WTC11 (cell line): ENCODE results near the gene LOXL3.

Experiments
- CBFB ChIP-seq: sonication (generic); formaldehyde crosslinking; IDR thresholded peaks from 2 replicates; pipeline ENCODE4 v1.8.1; 2022; ENCODE audit warnings: mild to moderate bottlenecking, low read depth, missing genetic modification reagents
- NR3C1 ChIP-seq: sonication (generic); formaldehyde crosslinking; conservative IDR thresholded peaks from 2 replicates; pipeline ENCODE4 v1.8.1; 2023; ENCODE audit warnings: low read depth, mild to moderate bottlenecking, missing genetic modification reagents
- RELA ChIP-seq: sonication (generic); formaldehyde crosslinking; IDR thresholded peaks from 2 replicates; pipeline ENCODE4 v1.8.1; 2022; ENCODE audit warnings: missing genetic modification reagents, mild to moderate bottlenecking, borderline replicate concordance
- SMAD3 ChIP-seq: sonication (generic); formaldehyde crosslinking; IDR thresholded peaks from 2 replicates; pipeline ENCODE4 v1.8.0; 2022; ENCODE audit warnings: missing genetic modification reagents, mild to moderate bottlenecking, borderline replicate concordance
- TP53 ChIP-seq: sonication (generic); formaldehyde crosslinking; IDR thresholded peaks from 2 replicates; pipeline ENCODE4 v1.8.1; 2023; ENCODE audit warnings: mild to moderate bottlenecking, missing genetic modification reagents
- ZBTB21 ChIP-seq: sonication (generic); formaldehyde crosslinking; IDR thresholded peaks from 2 replicates; pipeline ENCODE4 v1.8.1; 2023; ENCODE audit warnings: mild to moderate bottlenecking, missing genetic modification reagents, borderline replicate concordance
- ZNF232 ChIP-seq: sonication (generic); formaldehyde crosslinking; IDR thresholded peaks from 2 replicates; pipeline ENCODE4 v1.8.0; 2022; ENCODE audit warnings: mild to moderate bottlenecking, missing genetic modification reagents
- TF ChIP-seq, protein P1 (sequence below): fragments of 200-600 bp; IDR thresholded peaks from 2 replicates; pipeline ENCODE4 v1.8.0; 2022; ENCODE audit warnings: antibody characterized with exemption
- TF ChIP-seq, protein P2 (sequence below): sonication (generic); formaldehyde crosslinking; IDR thresholded peaks from 2 replicates; pipeline ENCODE4 v1.8.1; 2023; ENCODE audit warnings: mild to moderate bottlenecking, moderate library complexity, missing genetic modification reagents
- TF ChIP-seq, protein P3 (sequence below): sonication (generic); formaldehyde crosslinking; IDR thresholded peaks from 2 replicates; pipeline ENCODE4 v1.8.0; 2022; ENCODE audit warnings: mild to moderate bottlenecking, missing genetic modification reagents
- TF ChIP-seq, protein P4 (sequence below): sonication (generic); formaldehyde crosslinking; conservative IDR thresholded peaks from 2 replicates; pipeline ENCODE4 v1.8.1; 2022; ENCODE audit warnings: mild to moderate bottlenecking, missing genetic modification reagents
- TF ChIP-seq, protein P5 (sequence below): sonication (generic); formaldehyde crosslinking; IDR thresholded peaks from 2 replicates; pipeline ENCODE4 v1.8.0; 2023; ENCODE audit warnings: missing genetic modification reagents

DNA sequence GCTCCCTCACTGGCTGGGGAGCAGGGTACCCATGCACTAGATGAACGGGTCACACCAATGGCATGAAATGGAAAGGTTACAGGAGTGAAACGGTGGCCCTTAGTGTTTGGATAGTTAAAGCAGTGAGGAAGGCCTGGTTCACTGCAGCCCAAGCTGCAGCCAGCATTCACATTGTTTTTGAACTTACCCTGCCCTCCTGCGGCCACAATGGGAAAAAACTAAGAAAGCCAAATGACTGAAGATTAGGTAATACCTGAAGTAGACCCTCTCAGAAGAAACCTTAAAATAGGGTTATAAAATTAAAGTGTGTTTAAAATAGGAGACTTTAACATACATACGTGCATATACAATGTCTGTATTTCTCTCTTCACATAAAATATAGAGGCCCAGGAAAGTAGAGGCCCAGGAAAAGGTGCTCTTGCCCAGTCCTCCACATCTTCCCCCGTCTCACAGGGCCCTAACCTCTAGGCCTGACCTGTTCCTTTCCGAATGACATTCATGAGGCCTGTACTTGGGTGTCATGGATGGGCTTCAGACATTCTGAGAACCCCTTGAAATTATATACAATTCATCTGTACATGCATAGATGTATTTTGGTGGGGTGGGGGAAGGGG lies 34.0 kb upstream of the LOXL3 start:
- TF ChIP-seq, protein P1, sequence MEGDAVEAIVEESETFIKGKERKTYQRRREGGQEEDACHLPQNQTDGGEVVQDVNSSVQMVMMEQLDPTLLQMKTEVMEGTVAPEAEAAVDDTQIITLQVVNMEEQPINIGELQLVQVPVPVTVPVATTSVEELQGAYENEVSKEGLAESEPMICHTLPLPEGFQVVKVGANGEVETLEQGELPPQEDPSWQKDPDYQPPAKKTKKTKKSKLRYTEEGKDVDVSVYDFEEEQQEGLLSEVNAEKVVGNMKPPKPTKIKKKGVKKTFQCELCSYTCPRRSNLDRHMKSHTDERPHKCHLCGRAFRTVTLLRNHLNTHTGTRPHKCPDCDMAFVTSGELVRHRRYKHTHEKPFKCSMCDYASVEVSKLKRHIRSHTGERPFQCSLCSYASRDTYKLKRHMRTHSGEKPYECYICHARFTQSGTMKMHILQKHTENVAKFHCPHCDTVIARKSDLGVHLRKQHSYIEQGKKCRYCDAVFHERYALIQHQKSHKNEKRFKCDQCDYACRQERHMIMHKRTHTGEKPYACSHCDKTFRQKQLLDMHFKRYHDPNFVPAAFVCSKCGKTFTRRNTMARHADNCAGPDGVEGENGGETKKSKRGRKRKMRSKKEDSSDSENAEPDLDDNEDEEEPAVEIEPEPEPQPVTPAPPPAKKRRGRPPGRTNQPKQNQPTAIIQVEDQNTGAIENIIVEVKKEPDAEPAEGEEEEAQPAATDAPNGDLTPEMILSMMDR, result no peak; the same call in 1 of the 2 replicates
- TF ChIP-seq ZNF232 (no peak), CBFB (CRISPR knock-in tag) (no peak), TP53 (CRISPR knock-in tag) (no peak), RELA (CRISPR knock-in tag) (no peak), SMAD3 (CRISPR knock-in tag) (no peak), NR3C1 (CRISPR knock-in tag) (no peak), ZBTB21 (CRISPR knock-in tag) (no peak)
- TF ChIP-seq, protein P2, sequence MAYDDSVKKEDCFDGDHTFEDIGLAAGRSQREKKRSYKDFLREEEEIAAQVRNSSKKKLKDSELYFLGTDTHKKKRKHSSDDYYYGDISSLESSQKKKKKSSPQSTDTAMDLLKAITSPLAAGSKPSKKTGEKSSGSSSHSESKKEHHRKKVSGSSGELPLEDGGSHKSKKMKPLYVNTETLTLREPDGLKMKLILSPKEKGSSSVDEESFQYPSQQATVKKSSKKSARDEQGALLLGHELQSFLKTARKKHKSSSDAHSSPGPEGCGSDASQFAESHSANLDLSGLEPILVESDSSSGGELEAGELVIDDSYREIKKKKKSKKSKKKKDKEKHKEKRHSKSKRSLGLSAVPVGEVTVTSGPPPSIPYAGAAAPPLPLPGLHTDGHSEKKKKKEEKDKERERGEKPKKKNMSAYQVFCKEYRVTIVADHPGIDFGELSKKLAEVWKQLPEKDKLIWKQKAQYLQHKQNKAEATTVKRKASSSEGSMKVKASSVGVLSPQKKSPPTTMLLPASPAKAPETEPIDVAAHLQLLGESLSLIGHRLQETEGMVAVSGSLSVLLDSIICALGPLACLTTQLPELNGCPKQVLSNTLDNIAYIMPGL (CRISPR knock-in tag), result no peak
- TF ChIP-seq, protein P3, sequence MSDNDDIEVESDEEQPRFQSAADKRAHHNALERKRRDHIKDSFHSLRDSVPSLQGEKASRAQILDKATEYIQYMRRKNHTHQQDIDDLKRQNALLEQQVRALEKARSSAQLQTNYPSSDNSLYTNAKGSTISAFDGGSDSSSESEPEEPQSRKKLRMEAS, result no peak
- TF ChIP-seq, protein P4, sequence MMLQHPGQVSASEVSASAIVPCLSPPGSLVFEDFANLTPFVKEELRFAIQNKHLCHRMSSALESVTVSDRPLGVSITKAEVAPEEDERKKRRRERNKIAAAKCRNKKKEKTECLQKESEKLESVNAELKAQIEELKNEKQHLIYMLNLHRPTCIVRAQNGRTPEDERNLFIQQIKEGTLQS (CRISPR knock-in tag), result no peak
- TF ChIP-seq, protein P5, sequence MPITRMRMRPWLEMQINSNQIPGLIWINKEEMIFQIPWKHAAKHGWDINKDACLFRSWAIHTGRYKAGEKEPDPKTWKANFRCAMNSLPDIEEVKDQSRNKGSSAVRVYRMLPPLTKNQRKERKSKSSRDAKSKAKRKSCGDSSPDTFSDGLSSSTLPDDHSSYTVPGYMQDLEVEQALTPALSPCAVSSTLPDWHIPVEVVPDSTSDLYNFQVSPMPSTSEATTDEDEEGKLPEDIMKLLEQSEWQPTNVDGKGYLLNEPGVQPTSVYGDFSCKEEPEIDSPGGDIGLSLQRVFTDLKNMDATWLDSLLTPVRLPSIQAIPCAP (CRISPR knock-in tag), result no peak
